Left lung (tissue), 10 donors: ENCODE data around the gene CD6. TPM values are rescaled to one million over a fixed set of nuclear protein-coding genes. Genes with fewer than 3 reads are reported as not detected.

Experiments used
- ATAC-seq: fragments of 200-7000 bp; cut with Tn5 transposase; one replicate; pipeline ENCODE4 v1.9.1; 2020; ENCODE audit warnings: moderate library complexity
- DNase-seq, 4 donors: peaks; one replicate each; pipeline ENCODE4 v3.0.0-alpha.2; 2013 to 2020
- H3K27ac ChIP-seq, 2 donors: fragments of 200-600 bp; sonication (generic) in 1 of 2; one replicate each; pipeline versions ENCODE4 v1.5.0 to v1.8.0; 2020 to 2021
- H3K27me3 ChIP-seq, 2 donors: fragments of 200-600 bp; sonication (generic) in 1 of 2; one replicate each; pipeline versions ENCODE4 v1.5.0 to v1.8.0; 2020 to 2021
- H3K36me3 ChIP-seq, 2 donors: fragments of 200-600 bp; sonication (generic) in 1 of 2; one replicate each; pipeline versions ENCODE4 v1.5.0 to v1.8.0; 2020 to 2021
- H3K4me1 ChIP-seq, 2 donors: fragments of 200-600 bp; one replicate each; pipeline ENCODE4 v1.8.0; 2021
- H3K4me3 ChIP-seq, 2 donors: fragments of 200-600 bp; sonication (generic) in 1 of 2; one replicate each; pipeline versions ENCODE4 v1.5.0 to v1.8.0; 2020 to 2021; ENCODE audit warnings: mild to moderate bottlenecking in 1 of 2
- H3K9me3 ChIP-seq, 2 donors: fragments of 200-600 bp; sonication (generic) in 1 of 2; one replicate each; pipeline versions ENCODE4 v1.5.0 to v1.8.0; 2020 to 2021
- CTCF ChIP-seq, 2 donors: fragments of 200-600 bp; sonication (generic) in 1 of 2; IDR thresholded peaks; one replicate each; pipeline versions ENCODE4 v1.5.0 to v1.8.0; 2021; ENCODE audit warnings: antibody characterized with exemption in 2 of 2
- intact Hi-C, 2 donors: fragments of 100-400 bp; cut with DNase I; formaldehyde crosslinking; loops; one replicate each; pipeline versions ENCODE4 v1.11.2 to v1.14.2; 2022
- polyA plus RNA-seq, 6 donors: library from polyadenylated mRNA; unstranded; fragments of 120-200 nt; gene quantifications; one replicate each; pipeline ENCODE4 v1.2.1, GENCODE V29; 2013; ENCODE audit not compliant: insufficient read length in 6 of 6
- total RNA-seq, 2 donors: library from RNA; stranded (reverse); fragmentation: NEBNext Ultra II Directional; extraction: Animal tissue kit (Norgen Biotek cat#: 25700); gene quantifications; one replicate each; pipeline ENCODE4 v1.2.1, GENCODE V29; 2021
- donor health status: DM: no; HTN: yes; CAD: no.
- donor health status: DM: no; HTN: no; CAD: no.

Gene CD6
- total and polyA plus RNA-seq, 8 donors = 0.66 to 6.3 (median 1.7) TPM

GRCh38 chr11:61068581-61068980 is 97.1 kb downstream of the CD6 start:
- H3K4me1 ChIP-seq = peaks cover 0 to 15% of the 10 kb centered on the region in 2 donors
- intact Hi-C loops = no loop called here
- TF ChIP-seq CTCF (IDR thresholded peaks at IDR 0.05) = no peak
- H3K36me3 ChIP-seq = no peaks in the 10 kb centered on the region
- no peak for DNase-seq
- no peak overlapping the region for H3K4me3 ChIP-seq
- ATAC-seq = no peak
- peaks cover 0 to 5% of the 10 kb centered on the region in 2 donors for H3K27me3 ChIP-seq
- H3K9me3 ChIP-seq = no peaks in the 10 kb centered on the region
- no peak overlapping the region for H3K27ac ChIP-seq

- no peaks in the 10 kb centered on the region for H3K36me3 ChIP-seq
- H3K4me3 ChIP-seq = no peak overlapping the region
- no peak for ATAC-seq
- peaks cover 0 to 5% of the 10 kb centered on the region in 2 donors for H3K27me3 ChIP-seq
- H3K9me3 ChIP-seq = no peaks in the 10 kb centered on the region
- DNase-seq = no peak
- no peak for TF ChIP-seq CTCF (IDR thresholded peaks at IDR 0.05)
- intact Hi-C loops = no loop called here
- H3K27ac ChIP-seq = no peak overlapping the region
- H3K4me1 ChIP-seq = peaks cover 0 to 15% of the 10 kb centered on the region in 2 donors
Measured at GRCh38 chr11:61069427-61069826, 97.9 kb downstream of the CD6 start.

Other genes starting within 250 kb of the CD6 start
- gene MS4A18, start 247.0 kb upstream of the CD6 start, total RNA-seq = not detected
- not detected for gene MS4A18, start 247.0 kb upstream of the CD6 start, polyA plus RNA-seq
- gene MS4A15, start 214.8 kb upstream of the CD6 start, total RNA-seq = 10 to 100 TPM in 1 of 2 donors, 1 to 10 TPM in 1; 8.7 to 13.4 TPM
- not detected for gene MS4A15, start 214.8 kb upstream of the CD6 start, polyA plus RNA-seq
- not detected for gene MS4A10, start 186.3 kb upstream of the CD6 start, total RNA-seq
- gene MS4A10, start 186.3 kb upstream of the CD6 start, polyA plus RNA-seq = under 1 TPM in 5 of 6 donors, not detected in 1; 0.08 to 0.13 (median 0.10) TPM
- gene CCDC86, start 129.6 kb upstream of the CD6 start, total RNA-seq = 10 to 100 TPM; 10.2 to 23.1 TPM
- 10 to 100 TPM; 12.5 to 21.0 (median 16.5) TPM for gene CCDC86, start 129.6 kb upstream of the CD6 start, polyA plus RNA-seq
- gene PTGDR2, start 115.7 kb upstream of the CD6 start, total RNA-seq = under 1 TPM in 1 of 2 donors, not detected in 1; 0.21 TPM
- gene PTGDR2, start 115.7 kb upstream of the CD6 start, polyA plus RNA-seq = under 1 TPM; 0.17 to 0.41 (median 0.21) TPM
- gene ZP1, start 104.1 kb upstream of the CD6 start, total RNA-seq = not detected
- under 1 TPM in 1 of 6 donors, not detected in 5; 0.11 TPM for gene ZP1, start 104.1 kb upstream of the CD6 start, polyA plus RNA-seq
- gene PRPF19, start 65.1 kb upstream of the CD6 start, total RNA-seq = 10 to 100 TPM; 49.1 to 76.8 TPM
- gene PRPF19, start 65.1 kb upstream of the CD6 start, polyA plus RNA-seq = 100 to 1,000 TPM; 112 to 144 (median 122) TPM
- 100 to 1,000 TPM; 105 to 130 TPM for gene TMEM109, start 57.5 kb upstream of the CD6 start, total RNA-seq
- 100 to 1,000 TPM in 1 of 6 donors, 10 to 100 TPM in 5; 82.9 to 100 (median 91.5) TPM for gene TMEM109, start 57.5 kb upstream of the CD6 start, polyA plus RNA-seq
- gene TMEM132A, start 47.2 kb upstream of the CD6 start, total RNA-seq = 10 to 100 TPM; 12.3 to 37.1 TPM
- 10 to 100 TPM; 41.8 to 67.8 (median 47.7) TPM for gene TMEM132A, start 47.2 kb upstream of the CD6 start, polyA plus RNA-seq
- 10 to 100 TPM; 60.4 to 96.4 TPM for gene SLC15A3, start 19.5 kb upstream of the CD6 start, total RNA-seq
- gene SLC15A3, start 19.5 kb upstream of the CD6 start, polyA plus RNA-seq = 10 to 100 TPM; 13.8 to 23.1 (median 17.2) TPM
- gene CD5, start 130.8 kb downstream of the CD6 start, total RNA-seq = 1 to 10 TPM in 1 of 2 donors, under 1 TPM in 1; 0.79 to 4.0 TPM
- under 1 TPM; 0.20 to 0.51 (median 0.32) TPM for gene CD5, start 130.8 kb downstream of the CD6 start, polyA plus RNA-seq
- 10 to 100 TPM; 21.2 to 30.8 TPM for gene VPS37C, start 189.7 kb downstream of the CD6 start, total RNA-seq
- 10 to 100 TPM; 14.7 to 19.3 (median 16.6) TPM for gene VPS37C, start 189.7 kb downstream of the CD6 start, polyA plus RNA-seq
- under 1 TPM in 1 of 2 donors, not detected in 1; 0.34 TPM for gene PGA3, start 231.8 kb downstream of the CD6 start, total RNA-seq
- gene PGA3, start 231.8 kb downstream of the CD6 start, polyA plus RNA-seq = under 1 TPM in 5 of 6 donors, not detected in 1; 0.11 to 0.45 (median 0.21) TPM